GM19193 (cell line): ENCODE results near the gene SNCB.

ENCODE experiments used
- POLR2A ChIP-seq: IDR thresholded peaks from 4 replicates; pipeline ENCODE4 v1.6.1; 2011; ENCODE audit not compliant: insufficient read depth, insufficient read length; ENCODE audit errors: extremely low read depth

Gene SNCB

DNA sequence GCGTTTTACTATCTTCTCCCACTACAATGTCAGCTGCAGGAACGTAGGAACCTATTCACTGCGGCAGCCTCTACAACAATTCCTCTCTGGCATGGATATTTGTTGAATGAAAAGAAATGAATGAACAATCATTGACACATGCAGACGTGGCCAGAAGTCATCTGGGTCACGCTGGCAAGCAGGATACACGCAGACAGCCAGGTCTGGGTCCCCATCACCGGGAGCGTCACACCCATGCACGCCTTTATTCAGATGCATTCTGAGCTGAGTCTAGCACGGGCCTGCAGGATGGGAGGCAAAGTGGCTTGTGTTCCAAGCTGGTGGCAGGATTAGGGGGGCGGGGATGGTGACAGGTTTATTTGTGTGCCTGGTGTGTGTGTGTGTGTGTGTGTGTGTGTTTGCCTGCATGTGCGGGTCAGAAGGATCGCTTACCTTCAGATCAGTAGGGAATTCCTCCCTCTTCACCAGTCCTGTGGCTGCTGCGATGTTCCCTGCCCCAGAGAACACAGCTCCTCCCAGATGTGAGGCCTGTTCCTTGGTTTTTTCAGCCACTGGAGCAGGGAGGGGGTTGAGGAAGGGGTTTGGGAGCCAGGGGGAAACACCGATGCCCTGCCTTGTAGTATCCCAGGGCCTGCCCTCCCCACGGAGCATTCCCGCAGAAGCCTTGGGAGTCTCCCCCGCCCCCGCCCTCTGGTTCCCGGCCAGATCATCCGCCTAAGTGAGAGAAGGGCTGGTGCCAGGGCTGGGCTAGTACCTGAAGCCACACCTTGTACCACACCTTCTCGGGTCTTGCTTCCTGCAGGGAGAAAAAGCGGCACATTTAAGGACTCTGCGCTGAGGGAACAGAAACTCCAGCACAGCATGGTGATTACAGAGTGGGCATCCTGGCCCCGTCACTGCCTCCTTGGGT lies 4.1 kb downstream of the SNCB start:
- no peak for TF ChIP-seq POLR2A

GRCh38 chr5:176625512-176625911 lies 4.8 kb downstream of the SNCB start:
- TF ChIP-seq POLR2A: no peak

- TF ChIP-seq POLR2A: no peak
These were observed 5.4 kb downstream of the SNCB start for GRCh38 chr5:176624938-176625337.

GRCh38 chr5:176624142-176624541 lies 6.2 kb downstream of the SNCB start:
- TF ChIP-seq POLR2A: no peak

DNA sequence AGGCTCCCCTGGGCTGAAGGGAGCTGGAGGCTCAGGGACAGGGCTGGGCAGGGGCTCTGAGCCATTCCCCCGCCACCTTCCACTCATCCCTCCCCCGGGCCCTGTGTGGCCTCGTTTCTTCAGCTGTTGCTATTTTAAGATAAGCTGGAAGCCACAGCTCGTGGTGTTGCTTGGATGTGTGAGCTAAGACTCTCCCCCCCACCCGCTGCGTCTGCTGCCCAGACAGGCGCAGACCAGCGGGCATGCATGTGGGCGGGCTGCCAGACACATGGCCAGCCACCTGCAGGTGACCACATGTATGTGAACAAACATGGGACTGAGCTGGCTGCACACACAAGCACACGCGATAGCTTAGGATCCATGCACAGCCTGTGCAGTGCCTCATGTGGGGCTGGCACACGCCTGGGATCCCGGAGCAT lies 8.7 kb downstream of the SNCB start:
- TF ChIP-seq POLR2A: no peak

DNA sequence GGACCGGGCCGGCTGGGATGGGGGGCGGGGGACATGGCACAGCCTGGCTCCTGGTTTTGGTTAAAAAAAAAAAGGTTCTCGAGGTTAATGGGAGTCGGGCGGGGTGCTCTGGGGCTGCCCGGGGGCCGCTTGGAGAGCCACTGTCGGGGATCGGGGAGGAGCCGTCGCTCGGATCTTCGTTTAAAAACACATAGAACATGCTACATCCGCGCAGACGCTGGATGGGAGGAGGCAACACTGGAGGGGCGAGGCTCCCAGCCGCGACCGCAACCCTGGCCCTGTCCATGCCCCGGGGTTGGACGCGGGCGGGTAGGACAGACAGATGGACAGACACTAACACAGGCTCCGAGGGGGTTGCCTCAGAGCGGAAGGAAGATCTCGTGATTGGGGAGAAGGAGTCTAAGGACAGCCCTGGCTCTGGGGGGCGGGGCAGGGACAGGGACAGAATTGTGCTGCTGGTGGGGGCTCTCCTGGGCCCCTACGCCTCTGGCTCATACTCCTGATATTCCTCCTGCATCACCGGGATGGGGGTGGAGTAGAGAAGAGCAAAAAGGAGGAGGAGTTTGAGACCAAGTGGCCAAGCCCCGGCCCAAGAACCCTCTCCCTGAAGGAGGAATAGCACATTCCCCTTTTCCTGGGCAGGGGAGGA lies 9.9 kb downstream of the SNCB start:
- no peak for TF ChIP-seq POLR2A

- TF ChIP-seq POLR2A: no peak
These were observed 10.6 kb downstream of the SNCB start for GRCh38 chr5:176619569-176620332.

DNA sequence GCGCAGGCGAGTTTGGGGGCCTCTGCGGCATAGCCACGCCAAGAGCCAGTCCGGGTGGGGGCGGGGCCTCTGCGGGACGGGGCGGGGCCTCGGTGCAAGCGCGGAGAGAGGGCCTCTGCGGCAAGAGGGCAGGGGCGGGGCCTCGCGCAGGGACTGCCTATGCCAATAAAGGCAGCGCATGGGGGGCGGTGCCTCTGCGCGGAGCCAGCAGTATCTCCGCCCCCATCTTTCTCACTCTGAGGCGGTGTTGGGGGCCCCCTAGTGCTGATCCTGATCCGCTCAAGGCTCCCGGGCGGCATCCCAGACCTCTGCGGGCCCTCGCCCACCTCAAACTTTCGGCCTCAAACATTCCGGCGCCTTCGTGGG lies 11.1 kb downstream of the SNCB start:
- TF ChIP-seq POLR2A: no peak

DNA sequence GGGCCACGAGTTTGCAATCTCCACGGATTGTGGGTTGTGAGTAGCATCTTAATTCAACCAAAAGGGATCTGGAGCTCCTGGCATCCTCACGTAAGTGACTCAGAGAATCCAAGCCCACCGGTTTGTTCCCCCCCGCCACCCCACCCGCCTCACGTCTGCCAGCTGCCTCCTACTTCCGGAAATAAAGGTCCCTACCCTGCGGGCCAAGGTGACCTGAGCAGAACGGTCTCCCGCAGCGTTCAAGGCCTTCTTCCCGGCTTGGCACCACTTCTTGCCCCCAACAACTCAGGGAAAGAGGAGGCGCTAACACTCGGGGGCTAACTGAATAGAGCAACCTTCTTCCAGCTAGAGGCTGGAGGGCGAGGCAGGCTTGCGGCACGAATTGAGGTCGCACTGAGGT lies 11.6 kb downstream of the SNCB start:
- TF ChIP-seq POLR2A: no peak

- no peak for TF ChIP-seq POLR2A
These were observed 13.8 kb downstream of the SNCB start for GRCh38 chr5:176616511-176616910.

GRCh38 chr5:176614805-176615478 lies 15.4 kb downstream of the SNCB start:
- no peak for TF ChIP-seq POLR2A

GRCh38 chr5:176612855-176613254 lies 17.5 kb downstream of the SNCB start:
- no peak for TF ChIP-seq POLR2A

GRCh38 chr5:176612008-176612407 lies 18.3 kb downstream of the SNCB start:
- no peak for TF ChIP-seq POLR2A

DNA sequence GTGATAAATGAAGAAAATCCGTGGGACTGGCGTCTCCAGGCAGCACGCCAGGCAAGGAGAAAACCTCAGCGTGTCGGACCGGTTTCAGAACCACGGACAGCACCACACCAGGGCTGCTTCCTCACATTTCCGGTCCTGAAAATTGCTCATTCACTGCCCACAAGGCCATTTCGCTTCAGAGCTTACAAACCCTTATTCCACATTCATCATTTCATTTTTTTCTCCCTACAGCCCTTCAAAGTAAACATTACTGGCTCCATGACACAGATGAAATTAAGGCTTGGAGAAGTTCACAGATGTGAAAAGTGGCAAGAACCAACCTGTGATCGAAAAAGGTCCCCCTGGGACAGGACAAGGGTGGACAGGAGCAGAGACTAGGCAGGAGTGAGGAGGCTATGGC lies 18.9 kb downstream of the SNCB start:
- TF ChIP-seq POLR2A: no peak

DNA sequence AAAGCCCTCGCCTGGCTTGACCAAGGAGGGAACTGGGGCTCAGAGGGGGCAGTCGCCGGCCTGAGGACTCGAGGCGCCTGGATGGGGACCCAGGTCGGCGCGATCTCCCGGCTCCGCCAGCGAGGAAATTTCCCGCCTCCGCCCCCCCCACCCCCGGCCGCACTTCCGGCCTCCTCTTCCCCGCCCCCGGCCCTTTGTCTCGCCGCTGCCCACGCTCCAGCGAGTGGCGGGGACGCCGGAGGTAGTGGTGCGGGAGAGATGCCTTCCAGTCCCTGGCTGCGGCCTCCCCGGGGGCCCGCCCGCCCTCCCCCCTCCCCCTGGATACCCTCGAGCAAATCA lies 19.9 kb downstream of the SNCB start:
- TF ChIP-seq POLR2A: no peak
